LHCN-M2 (cell line): ENCODE measurements around the gene ADAP2. TPM values are rescaled to one million over a fixed set of nuclear protein-coding genes. Genes with fewer than 3 reads are reported as not detected.
"Not testable (repeated sequence)": the region's sequence is repeated elsewhere in the genome, so short reads cannot be mapped to it uniquely, and the experiment has no call there.

Experiments used
- DNase-seq: peaks from one replicate; pipeline ENCODE4 v3.0.0-alpha.2; 2012; ENCODE audit warnings: low read depth
- total RNA-seq: library from RNA; depleted of rRNA; stranded (reverse); fragments of >200 nt; gene quantifications from 2 replicates; pipeline ENCODE4 v1.2.3, GENCODE V29; 2014

The ADAP2 gene
- total RNA-seq, 1 experiment from 2014 or later: 0.75 TPM

- DNase-seq: not testable (repeated sequence)
Measured at GRCh38 chr17:30929861-30930260, 8.1 kb downstream of the ADAP2 start.

GRCh38 chr17:30930495-30930894, 8.8 kb downstream of the ADAP2 start:
- no peak for DNase-seq

- not testable (repeated sequence) for DNase-seq
Measured at GRCh38 chr17:30931582-30931981, 9.8 kb downstream of the ADAP2 start.

GRCh38 chr17:30933966-30934365, 12.2 kb downstream of the ADAP2 start:
- DNase-seq: no peak

- no peak for DNase-seq
Measured at GRCh38 chr17:30939051-30939689, 17.4 kb downstream of the ADAP2 start.

- no peak for DNase-seq
Measured at GRCh38 chr17:30942308-30943079, 20.7 kb downstream of the ADAP2 start.

- no peak for DNase-seq
Measured at GRCh38 chr17:30947796-30948195, 26.1 kb downstream of the ADAP2 start.

GRCh38 chr17:30950189-30950588, 28.4 kb downstream of the ADAP2 start:
- no peak for DNase-seq

- DNase-seq: peak; percentile 72
Measured at GRCh38 chr17:30950669-30951399, 29.1 kb downstream of the ADAP2 start.

- no peak for DNase-seq
Measured at GRCh38 chr17:30952638-30953393, 31.1 kb downstream of the ADAP2 start.

GRCh38 chr17:30954046-30954830, 32.5 kb downstream of the ADAP2 start:
- DNase-seq: no peak

GRCh38 chr17:30956764-30957374, 35.1 kb downstream of the ADAP2 start:
- DNase-seq: peak; percentile 21

GRCh38 chr17:30957741-30958140, 36.0 kb downstream of the ADAP2 start:
- DNase-seq: no peak

GRCh38 chr17:30958187-30958586, 36.4 kb downstream of the ADAP2 start:
- no peak for DNase-seq

GRCh38 chr17:30961209-30962188, 39.8 kb downstream of the ADAP2 start:
- no peak for DNase-seq

GRCh38 chr17:30964312-30964711, 42.6 kb downstream of the ADAP2 start:
- not testable (repeated sequence) for DNase-seq

- peak; percentile 51 for DNase-seq
Measured at GRCh38 chr17:30964876-30965275, 43.1 kb downstream of the ADAP2 start.

- DNase-seq: no peak
Measured at GRCh38 chr17:30965686-30966085, 43.9 kb downstream of the ADAP2 start.

- not testable (repeated sequence) for DNase-seq
Measured at GRCh38 chr17:30967911-30968310, 46.2 kb downstream of the ADAP2 start.
